AG04449 (cell line): ENCODE measurements around the gene C1QTNF7.

Experiments
- CTCF ChIA-PET: fragments of 350-600 bp; formaldehyde crosslinking; extraction: SDS; loops from one replicate; lab custom pipeline; 2021; ENCODE audit warnings: antibody characterized with exemption; lab: Yijun Ruan, JAX
- POLR2A ChIA-PET: fragments of 400-600, 350-600 bp; formaldehyde crosslinking; extraction: SDS; loops from one replicate; lab custom pipeline; 2020; ENCODE audit warnings: antibody characterized with exemption, inconsistent platforms; lab: Yijun Ruan, JAX
- DNase-seq: peaks from one replicate; pipeline ENCODE4 v3.0.0-alpha.2; 2010; ENCODE audit warnings: low read depth, low spot score
- H3K4me3 ChIP-seq: 2 replicates; pipeline ENCODE4 v1.5.1; 2011; ENCODE audit warnings: low read depth, mild to moderate bottlenecking, control low read depth, low read length
- CTCF ChIP-seq: IDR thresholded peaks from one replicate; pipeline ENCODE4 v1.5.1; 2011; ENCODE audit warnings: mild to moderate bottlenecking, moderate library complexity, low read length, control low read depth, inconsistent platforms; ENCODE audit not compliant: insufficient read depth; ENCODE audit errors: missing control alignments

C1QTNF7 gene, protein sequence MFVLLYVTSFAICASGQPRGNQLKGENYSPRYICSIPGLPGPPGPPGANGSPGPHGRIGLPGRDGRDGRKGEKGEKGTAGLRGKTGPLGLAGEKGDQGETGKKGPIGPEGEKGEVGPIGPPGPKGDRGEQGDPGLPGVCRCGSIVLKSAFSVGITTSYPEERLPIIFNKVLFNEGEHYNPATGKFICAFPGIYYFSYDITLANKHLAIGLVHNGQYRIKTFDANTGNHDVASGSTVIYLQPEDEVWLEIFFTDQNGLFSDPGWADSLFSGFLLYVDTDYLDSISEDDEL

DNA sequence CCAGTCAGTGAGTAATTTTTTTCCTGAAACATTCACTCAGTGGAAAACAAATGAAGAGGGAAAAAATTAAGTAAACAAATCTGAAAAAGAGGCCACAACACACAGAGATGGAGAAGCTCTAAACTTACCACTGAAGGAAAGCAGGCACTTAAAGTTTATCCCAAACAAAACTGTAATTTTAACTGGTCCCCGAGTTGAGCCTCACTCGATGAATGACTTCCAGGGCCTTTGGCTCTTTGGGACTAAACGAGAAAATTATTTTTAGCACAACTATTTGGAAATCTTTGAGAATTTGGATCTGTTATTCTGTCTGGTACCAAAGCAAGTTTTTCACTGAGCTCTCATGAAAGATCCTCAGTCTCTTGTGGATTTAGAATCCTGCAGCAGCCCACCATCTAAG is at the start of gene C1QTNF7:
Gene C1QTNF7, plus strand, starts transcription at position 333 of the 400 bp plus-strand sequence. CDS start 7,711 bp downstream, outside the sequence.
- ChIA-PET CTCF (interaction anchor here (1.3 kb wide), 1 partner anchor 9 kb away, joined by 5 read pairs; no protein-coding TSS in a partner anchor), POLR2A (no interaction called here)
- no peak within 1 kb of the TSS for H3K4me3 ChIP-seq
- DNase-seq, result no peak
- no peak for TF ChIP-seq CTCF

- CTCF ChIA-PET, result interaction anchor here (0.7 to 8.4 kb wide), 6 partner anchors 9 to 140 kb away, joined by 3 to 74 read pairs (median 4); no protein-coding TSS in a partner anchor
- POLR2A ChIA-PET, result interaction anchor here (1.6 kb wide), 1 partner anchor 13 kb away, joined by 6 read pairs; no protein-coding TSS in a partner anchor
- no peak for DNase-seq
- TF ChIP-seq CTCF, result no peak
- no peak overlapping the region for H3K4me3 ChIP-seq
These were observed 49.8 kb upstream of the C1QTNF7 start for GRCh38 chr4:15378062-15378461.

DNA sequence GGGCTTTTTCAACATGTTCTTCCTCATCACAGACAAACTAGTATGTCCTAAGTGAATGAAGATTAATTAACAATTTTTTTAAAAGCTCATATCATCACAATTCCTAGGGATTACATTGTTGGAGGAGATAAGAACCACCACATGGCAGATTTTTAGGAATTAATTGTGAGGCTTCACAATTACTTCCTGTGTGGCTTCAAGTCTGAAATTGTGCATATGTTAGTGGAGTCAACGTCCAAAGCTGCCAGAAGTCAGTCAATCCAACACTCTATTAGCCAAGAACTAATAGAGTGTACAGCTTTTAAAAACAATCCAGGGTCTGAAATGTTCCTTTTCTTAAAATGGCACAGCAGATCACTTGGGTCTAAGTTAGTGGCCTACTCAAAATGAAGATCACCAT is 49.3 kb upstream of the C1QTNF7 start:
- CTCF ChIA-PET, result interaction anchor here (0.7 to 8.4 kb wide), 6 partner anchors 9 to 140 kb away, joined by 3 to 74 read pairs (median 4); no protein-coding TSS in a partner anchor
- H3K4me3 ChIP-seq, result no peak overlapping the region
- TF ChIP-seq CTCF, result no peak
- POLR2A ChIA-PET, result interaction anchor here (1.6 kb wide), 1 partner anchor 13 kb away, joined by 6 read pairs; no protein-coding TSS in a partner anchor
- DNase-seq, result no peak

- no peak overlapping the region for H3K4me3 ChIP-seq
- ChIA-PET CTCF (interaction anchor here (1.3 to 8.4 kb wide), 2 partner anchors 9 to 15 kb away, joined by 4 to 74 read pairs; no protein-coding TSS in a partner anchor), POLR2A (no interaction called here)
- DNase-seq, result no peak
- TF ChIP-seq CTCF, result no peak
These were observed 46.0 kb upstream of the C1QTNF7 start for GRCh38 chr4:15381806-15382338.

GRCh38 chr4:15382669-15383273 is 45.1 kb upstream of the C1QTNF7 start:
- no peak for DNase-seq
- H3K4me3 ChIP-seq, result no peak overlapping the region
- POLR2A ChIA-PET, result no interaction called here
- CTCF ChIA-PET, result interaction anchor here (8.4 kb wide), 1 partner anchor 15 kb away, joined by 74 read pairs; no protein-coding TSS in a partner anchor
- no peak for TF ChIP-seq CTCF
